HG03460 (cell line): ENCODE results near the gene TCL1A.

Source experiments
- ATAC-seq: cut with Tn5 transposase; IDR thresholded peaks from one replicate; pipeline ENCODE4 v1.9.1; 2021; ENCODE audit not compliant: unreplicated experiment

TCL1A gene

DNA sequence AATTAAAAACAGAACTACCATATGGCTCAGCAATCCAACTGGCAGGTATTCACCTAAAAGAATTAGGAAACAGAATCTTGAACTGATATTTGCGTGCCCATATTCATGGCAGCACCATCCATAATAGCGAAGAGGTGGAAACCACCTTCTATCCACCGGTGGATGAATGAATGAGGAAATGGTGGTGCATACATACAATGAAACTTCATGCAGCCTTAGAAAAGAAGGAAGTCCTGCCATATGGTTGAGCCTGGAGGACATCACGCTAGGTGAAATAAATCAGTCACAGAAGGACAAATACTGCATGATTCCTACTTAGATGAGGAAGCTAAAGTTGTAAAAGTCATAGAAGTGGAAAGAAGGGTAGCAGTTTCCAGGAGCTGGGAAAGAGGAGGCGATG, 6.6 kb downstream of the TCL1A start:
- ATAC-seq, result no peak

DNA sequence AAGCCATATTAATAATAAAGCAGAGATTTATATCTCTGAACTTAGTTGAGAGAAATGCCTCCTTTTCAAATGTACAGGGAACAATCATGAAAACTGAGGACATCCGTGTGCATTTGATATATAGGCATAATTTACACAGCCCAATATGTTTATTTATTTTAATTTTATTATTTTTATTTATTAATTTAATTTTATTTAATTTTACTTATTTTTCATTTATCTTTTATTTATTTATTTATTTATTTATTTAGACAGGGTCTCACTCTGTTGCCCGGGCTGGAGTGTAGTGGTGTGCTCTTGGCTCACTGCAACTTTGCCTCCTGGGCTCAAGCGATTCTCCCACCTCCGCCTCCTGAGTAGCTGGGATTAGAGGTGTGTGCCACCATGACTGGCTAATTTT, 8.4 kb downstream of the TCL1A start:
- ATAC-seq, result no peak

DNA sequence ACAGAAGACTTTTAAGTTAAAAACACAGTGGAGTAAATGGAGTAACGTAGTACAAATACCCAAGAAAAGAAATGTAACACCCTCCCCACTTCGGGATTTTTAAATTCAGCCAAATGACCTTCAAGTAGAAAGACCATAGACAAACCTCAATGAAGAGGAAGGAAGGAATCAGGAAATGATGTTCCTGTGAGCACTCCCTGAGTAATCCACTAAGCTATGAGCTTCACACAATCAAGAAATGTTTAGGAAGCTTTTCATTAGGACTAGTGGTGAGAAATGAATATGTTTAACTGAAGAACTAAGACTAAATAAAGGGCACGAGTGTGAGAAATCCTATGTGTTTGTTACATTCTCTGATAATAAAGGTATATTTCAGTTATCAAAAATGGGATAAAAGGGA, 10.1 kb downstream of the TCL1A start:
- ATAC-seq, result no peak

DNA sequence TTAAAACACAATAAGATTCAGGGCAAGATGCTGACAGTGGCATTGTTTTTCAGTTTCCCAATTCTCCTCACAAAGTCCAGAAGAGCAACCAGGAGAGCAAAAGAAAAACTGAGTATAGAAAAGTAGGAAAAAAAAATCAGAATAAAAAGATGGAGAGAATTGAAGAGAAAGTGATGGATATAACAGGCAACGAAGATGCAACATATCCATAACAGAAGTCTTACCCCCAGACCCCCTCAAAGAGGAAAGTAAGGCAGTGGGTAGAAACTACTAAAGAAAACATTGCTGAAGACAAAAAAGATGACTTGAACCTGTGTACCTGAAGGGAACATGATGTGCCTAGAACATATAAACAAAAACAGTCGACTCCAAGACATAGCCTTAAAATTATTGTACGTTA, 10.6 kb downstream of the TCL1A start:
- no peak for ATAC-seq

DNA sequence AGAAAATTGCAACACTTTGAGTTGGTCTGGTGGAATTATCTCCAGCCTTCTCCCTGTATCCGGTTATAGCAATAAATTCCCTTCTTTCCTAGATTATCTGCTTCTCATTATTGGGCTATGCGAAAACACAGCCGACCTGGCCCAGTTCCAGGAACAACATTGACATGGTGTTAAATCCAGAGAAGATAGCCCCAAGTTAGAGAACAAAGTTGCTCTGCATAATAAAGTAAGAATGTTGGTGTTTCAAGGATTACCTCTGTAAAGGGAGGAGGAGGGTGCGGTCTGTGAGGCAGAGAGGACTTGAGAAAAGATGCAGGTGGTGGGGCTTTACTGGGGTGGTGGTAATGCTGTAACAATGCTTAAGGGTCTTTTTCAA, 12.1 kb downstream of the TCL1A start:
- no peak for ATAC-seq

DNA sequence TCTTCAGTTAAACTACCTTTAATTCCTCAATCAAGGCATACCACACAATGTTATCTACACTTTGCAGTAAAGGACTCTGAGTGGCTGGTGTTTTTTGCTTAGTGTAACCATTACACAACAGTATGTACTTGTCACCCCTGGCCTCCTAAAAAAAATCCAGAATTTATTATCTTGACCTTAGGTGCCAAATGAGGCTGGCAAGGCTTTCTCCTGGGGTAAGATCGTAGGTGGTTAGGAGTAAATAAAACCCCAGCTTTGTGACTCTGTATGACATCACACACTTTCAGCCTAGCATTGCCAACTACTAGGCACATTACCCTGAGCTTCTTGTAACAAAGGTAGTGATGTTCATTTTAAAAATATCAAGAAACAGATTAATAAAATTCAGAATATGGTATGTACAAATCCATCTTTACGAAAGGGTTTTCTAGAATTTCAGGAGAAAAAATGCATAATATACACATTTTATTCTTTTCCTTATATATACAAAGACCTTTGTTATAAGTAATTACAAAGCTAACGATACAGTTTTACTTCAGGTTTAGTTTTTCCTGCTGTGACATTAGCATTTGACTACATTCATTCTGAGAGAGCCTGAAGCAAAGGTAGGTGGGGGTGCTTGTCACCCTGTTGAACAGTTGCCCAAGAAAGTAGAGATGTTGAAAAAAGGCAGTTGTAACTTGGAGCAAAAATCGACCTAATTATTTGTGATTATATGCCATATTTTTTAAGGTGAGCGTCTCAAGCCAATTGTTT, 13.5 kb downstream of the TCL1A start:
- ATAC-seq, result no peak

DNA sequence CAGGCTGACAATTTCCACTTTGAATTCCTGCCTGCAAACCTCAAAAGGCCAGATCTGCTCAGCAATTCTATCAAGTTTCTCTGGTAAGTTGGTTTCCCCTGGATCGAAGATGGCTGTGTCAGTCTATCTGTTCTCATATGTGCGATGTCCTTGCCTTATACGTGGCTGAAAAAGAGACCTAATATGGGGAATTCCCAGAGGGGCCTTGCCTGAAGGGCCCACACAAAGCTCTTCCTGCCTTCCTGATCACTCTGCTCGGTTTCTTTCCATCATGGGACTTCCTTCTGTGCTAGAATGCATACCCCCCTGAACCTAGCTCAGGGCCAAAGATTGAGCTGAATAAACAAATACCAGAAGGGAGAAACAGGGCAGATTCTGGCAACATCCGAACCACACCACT, 14.5 kb downstream of the TCL1A start:
- peak; percentile 51 for ATAC-seq

DNA sequence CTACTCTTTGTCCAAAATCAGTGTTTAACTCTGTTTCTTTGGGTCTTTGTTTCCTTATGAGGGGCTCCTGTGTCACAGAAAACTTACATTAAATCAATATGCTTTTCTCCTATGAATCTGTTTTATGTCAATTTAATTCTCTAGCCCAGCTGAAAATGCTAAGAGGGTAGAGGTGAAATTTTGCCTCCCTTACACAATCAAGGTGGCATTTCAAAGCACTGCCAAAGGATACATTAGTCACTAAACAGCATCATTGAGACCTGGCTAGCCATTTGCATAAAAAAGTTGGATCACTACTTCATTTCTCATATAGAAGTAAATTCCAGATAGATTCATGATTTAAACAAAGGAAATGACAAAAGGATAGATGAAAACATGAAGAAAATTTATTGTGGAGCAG, 15.6 kb downstream of the TCL1A start:
- ATAC-seq, result no peak

DNA sequence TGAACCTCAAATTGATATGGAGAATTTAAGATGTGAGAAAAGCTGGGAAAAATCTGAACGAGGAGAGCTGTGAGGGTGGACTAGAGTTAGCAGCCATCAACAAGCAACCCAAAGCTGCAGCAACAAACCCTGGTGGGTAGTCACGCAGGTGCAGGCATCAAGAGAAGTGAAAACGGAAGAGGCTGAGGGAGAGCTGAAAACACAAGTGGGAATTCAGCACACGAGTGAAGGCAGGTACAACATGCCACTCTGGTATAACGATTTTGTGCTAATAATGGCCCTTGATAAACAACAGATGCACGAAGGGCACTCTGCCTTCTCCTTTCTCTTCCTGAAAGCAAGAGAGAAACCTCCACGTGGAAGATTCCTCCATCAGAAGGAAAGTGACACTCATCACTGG, 16.2 kb downstream of the TCL1A start:
- ATAC-seq, result peak; percentile 51

DNA sequence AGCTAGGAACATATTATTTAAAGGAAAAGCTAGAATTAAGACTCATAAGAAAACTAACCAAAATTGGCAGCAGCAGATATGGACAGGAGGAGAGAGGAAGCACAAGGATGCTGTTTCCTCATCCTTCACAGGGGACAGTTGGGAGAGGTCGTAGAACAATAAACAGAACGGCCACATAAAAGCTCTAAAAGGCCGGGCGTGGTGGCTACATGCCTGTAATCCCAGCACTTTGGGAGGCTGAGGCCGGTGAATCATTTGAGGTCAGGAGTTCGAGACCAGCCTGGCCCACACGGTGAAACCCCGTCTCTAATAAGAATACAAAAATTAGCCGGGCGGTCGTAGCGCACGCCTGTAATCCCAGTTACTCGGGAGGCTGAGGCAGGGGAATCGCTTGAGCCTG, 17.2 kb downstream of the TCL1A start:
- no peak for ATAC-seq

DNA sequence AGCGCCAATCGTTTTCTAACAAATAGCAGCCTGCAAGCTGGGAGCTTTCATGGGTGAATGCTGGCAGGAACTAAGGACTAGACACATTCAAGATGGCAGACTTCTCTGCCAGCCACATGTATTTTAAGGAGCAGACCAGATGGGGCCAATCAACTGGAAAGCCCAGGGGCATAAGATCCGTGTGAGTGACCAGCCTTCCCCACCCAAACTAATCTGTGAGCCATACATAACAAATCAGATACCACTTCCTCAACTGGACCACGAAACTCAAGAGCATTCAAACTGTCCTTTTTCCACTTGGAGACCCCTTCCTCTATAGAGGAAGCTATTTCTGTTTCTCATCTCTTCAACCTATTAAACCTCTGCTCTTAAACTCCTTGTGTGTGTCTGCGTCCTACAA, 18.0 kb downstream of the TCL1A start:
- no peak for ATAC-seq

DNA sequence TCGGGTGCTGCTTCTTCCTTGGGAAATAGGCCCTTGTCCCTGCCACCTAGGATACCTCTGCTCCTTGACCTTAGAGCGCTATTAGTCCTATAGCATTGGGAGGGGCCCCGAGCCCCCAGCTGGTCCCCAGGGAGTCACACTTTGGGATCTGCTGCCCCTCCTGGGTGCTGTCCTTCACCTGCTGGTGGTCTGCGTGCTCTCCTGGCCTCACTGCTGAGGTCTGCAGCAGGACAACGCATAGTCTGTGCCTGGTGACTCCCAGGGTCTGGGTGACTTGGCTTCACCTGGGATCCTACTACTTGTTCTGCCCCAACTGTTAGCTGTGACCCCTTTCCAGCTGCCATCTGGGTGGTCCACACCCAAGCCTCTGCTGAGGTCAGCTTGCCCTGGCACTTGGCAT, 18.9 kb downstream of the TCL1A start:
- no peak for ATAC-seq

DNA sequence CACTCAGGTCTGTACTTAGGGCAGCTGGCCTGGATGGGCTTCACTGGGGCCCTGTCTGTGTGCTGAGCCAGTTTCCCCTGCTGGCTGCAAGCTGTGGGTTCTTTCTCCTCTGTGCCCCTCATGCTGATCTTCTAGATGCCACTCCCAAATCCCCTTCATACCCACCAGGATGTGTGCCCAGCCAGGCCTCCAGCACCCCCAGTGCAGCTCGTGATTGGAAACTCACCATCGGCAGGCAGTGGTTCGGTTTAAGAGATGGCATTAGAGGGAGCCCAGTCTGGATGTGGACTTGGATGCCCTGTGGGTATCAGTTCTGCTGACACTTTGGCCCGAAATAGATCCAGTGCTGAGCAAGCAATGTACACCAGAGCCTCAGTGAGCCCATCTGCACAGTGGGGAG, 21.8 kb downstream of the TCL1A start:
- ATAC-seq, result no peak

DNA sequence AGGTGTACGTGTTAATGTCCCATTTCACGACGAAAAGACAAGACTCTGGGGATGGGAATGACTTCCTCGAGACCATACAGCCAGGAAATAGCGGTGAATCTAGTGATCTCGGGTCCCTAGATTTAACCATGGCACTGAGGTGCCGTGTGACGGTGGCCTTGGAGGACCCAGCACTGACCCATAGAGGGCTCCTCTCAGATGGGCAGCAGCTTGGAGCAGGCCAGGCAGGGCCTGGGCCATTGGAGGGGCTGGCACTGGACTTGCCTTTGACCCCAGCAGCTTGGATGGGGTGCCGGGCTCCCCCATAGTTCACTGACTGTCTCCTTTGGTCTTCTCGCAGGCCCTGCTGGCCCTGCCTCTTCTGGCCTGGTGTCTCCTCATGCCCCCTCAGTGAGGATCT, 22.3 kb downstream of the TCL1A start:
- ATAC-seq, result no peak

DNA sequence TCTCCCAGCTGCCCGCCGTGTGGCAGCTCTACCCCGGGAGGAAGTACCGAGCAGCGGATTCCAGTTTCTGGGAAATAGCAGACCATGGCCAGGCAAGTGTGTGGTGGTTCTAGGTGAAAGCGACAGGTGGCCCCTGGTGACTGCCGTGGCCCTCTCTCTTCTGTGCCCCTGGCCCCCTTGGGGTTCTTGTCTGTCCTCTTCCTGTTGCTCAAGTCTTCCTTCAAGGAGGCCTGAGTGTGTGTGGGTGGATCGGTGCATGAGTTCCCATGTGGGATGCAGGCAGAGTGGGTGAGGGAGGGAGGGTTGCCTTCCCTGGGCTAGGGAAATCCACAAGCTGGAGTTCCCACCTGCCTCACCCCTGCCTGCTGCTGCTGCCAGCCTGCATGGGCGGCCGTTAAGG, 23.1 kb downstream of the TCL1A start:
- ATAC-seq, result no peak

DNA sequence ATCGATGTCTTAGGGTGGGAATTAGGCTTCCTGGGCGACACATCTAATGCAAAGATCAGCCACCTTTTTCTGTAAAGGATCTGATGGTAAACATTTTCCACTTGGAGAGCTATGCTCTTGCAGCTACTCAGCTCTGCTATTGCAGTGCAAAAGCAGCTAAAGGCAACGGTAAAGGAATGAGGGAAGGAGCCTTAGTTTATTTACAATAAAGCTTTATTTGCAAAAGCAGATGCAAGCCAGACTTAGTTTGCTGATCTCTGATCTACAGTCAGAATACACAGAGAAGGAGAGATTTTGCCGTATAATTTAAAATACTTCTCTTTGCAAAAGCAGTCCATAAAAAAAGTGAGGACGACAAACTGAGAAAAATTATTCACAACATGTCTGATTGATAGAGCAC, 24.5 kb downstream of the TCL1A start:
- ATAC-seq, result no peak

DNA sequence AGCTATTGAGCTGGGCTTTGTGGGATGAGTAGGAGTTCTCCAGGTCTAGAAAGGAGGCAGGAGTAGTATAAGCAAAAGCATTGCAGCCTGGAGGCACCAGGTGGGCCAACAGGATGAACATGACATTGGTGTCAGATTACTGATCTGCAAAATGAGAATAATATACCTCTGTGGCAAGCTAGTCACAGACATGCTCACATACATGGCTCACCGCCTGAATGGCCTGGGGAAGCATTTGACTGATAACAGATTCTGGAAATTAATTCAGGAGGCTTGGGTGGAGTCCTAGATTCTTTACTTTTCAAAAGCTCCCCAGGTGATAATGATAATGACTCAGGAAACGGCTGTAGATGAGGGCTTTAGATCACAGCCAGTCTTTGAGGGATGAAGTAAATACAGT, 27.0 kb downstream of the TCL1A start:
- ATAC-seq, result no peak

DNA sequence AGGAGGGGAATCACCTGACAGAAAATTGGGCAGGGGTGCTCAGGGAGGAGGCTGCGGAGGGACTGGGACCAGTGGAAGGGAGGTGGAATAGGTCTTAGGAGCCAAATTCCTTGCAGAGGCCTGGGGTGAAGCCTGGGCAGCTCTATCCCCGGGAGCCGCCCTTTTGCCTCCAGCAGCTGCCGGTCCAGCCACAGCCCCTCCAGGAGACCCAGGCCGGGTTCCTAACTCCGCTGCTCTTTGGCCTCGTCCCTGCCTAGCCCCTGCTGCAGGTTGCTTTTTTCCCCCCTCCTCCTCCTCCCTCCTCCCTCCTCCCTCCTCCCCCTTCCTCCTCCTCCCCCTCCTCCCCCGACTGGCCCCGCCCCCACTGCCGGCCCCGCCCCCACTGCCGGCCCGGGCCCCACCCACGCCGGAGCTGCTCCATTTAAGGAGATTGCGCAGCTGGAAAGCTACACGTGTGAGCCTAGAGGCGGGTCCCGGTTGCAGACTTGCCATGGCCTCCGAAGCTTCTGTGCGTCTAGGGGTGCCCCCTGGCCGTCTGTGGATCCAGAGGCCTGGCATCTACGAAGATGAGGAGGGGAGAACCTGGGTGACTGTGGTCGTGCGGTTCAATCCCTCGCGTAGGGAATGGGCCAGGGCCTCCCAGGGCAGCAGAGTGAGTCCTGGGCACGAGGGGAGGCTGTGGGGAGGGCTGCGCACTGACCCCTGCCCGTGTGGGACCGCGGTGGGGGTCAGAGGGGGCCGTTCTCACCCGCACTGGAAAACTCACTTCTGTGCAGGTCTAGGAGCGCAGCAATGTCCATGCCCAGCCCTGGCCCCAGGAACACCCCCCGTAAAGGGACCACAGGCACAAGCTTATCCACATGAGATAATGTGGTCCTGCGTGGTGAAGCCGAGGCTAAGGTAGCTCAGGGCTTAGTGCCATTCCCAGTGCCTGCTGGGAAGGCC, 27.7 kb downstream of the TCL1A start, which contains the start of gene TCL1B:
TCL1B (plus strand) TSS at position 449 of the 945 bp plus-strand sequence; CDS start at position 491, 42 bp downstream.
- no peak for ATAC-seq

DNA sequence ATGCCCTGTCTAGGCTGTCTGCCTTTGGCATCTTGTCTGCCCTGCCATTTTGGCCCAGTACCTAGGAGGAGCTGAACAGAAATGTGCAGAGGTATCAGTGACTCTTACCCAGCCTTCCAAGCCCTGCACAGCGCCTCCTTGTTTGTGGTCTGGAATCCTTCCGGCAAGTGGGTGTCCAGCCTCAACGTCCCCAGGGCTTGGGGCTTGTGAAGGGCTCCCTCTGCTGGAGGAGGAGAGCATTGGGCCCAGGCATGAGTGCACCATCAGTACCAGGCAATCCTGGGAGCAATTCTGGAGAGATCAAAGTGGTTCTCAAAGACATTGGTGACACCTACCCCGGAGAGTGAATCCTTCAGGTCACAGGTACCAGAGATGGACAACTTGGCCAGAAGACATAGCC, 30.1 kb downstream of the TCL1A start:
- ATAC-seq, result no peak

DNA sequence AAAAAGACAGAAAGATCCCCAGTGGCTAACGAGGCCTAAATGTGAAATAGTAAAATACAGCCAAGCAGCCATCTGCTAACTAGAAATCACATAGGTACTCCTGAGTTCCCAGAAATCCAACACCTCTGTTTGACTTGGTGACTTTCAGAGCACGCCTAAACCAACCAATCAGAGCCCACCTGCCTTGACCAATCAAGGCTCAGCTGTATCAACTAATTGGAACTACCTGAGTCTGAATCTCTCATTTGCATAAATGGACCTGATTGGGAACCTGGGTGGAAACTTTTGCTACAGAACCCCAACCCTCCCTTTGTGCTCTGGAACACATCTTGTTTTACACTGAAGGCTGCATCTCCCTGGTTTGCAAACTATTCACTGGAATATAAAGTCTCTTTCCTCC, 32.8 kb downstream of the TCL1A start:
- ATAC-seq, result no peak

DNA sequence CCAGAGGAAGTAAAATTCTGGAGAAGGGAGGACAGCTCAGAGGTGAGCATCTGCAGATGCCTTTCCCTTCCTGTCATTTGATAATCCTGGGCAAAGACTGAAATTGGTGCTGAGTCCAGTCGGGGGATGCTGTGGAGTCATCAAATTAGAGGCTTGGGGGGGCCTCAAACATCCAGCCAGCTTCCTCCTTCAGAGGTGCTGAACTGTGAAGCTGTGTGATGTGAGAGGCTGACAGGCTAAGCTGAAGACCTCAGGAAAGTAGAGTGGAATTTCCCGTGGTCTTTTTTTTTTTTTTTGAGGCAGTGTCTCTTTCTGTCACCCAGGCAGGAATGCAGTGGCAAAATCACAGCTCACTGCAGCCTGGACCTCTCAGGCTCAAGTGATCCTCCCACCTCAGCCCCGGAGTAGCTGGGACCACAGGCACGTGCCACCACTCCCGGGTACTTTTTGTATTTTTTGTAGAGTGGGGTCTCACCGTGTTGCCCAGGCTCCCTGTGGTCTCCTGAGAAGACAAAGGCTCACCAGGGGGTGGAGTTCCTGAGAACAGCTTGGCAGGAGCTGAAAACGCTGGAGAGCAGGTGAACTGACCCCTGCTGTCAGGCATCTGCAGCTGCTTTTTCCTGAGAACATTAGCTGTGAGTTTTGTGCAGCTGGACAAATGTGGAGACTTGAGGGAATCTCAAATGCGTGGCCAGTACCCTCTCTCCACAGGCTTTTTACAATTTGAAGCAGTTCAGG, 33.8 kb downstream of the TCL1A start:
- ATAC-seq, result peak; percentile 60
